Uterus (tissue), 4 donors: ENCODE results near the gene CFAP43. TPM values are rescaled to one million over a fixed set of nuclear protein-coding genes. Genes with fewer than 3 reads are reported as not detected.

ENCODE experiments used
- DNase-seq, 2 donors: peaks; one replicate each; pipeline ENCODE4 v3.0.0-alpha.2; 2019 to 2020
- H3K27ac ChIP-seq, 2 donors: fragments of 200-600 bp; sonication (generic); 1 replicate in 1 of 2; 2 replicates in 1 of 2; pipeline ENCODE4 v1.5.1; 2016 to 2018
- H3K27me3 ChIP-seq, 2 donors: fragments of 200-600 bp; sonication (generic); one replicate each; pipeline ENCODE4 v1.5.1; 2018 to 2019; ENCODE audit warnings: control low read depth in 1 of 2
- H3K36me3 ChIP-seq, 2 donors: fragments of 200-600 bp; sonication (generic); one replicate each; pipeline ENCODE4 v1.5.1; 2019; ENCODE audit warnings: control low read depth in 1 of 2
- H3K4me1 ChIP-seq, 2 donors: fragments of 200-600 bp; sonication (generic); one replicate each; pipeline ENCODE4 v1.5.1; 2018 to 2019; ENCODE audit warnings: control low read depth in 1 of 2
- H3K4me3 ChIP-seq, 2 donors: fragments of 200-600 bp; sonication (generic); 1 replicate in 1 of 2; 2 replicates in 1 of 2; pipeline ENCODE4 v1.5.1; 2018 to 2019; ENCODE audit warnings: mild to moderate bottlenecking in 1 of 2
- H3K9me3 ChIP-seq, 2 donors: fragments of 200-600 bp; sonication (generic); one replicate each; pipeline ENCODE4 v1.5.1; 2019; ENCODE audit warnings: control low read depth in 1 of 2
- POLR2A ChIP-seq, 2 donors: fragments of 450-650 bp; IDR thresholded peaks; one replicate each; pipeline ENCODE4 v1.6.1; 2016; ENCODE audit warnings: antibody characterized with exemption in 2 of 2, mild to moderate bottlenecking in 1 of 2, moderate library complexity in 1 of 2
- intact Hi-C: fragments of 100-400 bp; cut with DNase I; formaldehyde crosslinking; loops from one replicate; pipeline ENCODE4 v1.15.1; 2023; ENCODE audit warnings: low total_unique reads
- total RNA-seq, 4 donors: library from RNA; depleted of rRNA in 3 of 4; stranded (reverse); fragments of >200 nt in 3 of 4; gene quantifications; one replicate each; pipeline versions ENCODE4 v1.1.0 to v1.2.4, GENCODE V29; 2014 to 2023
- TF ChIP-seq, protein P1 (sequence below), 4 experiments: fragments of 200-600 bp in 2 of 4; fragments of 450-650 bp in 2 of 4; sonication (generic) in 2 of 4; IDR thresholded peaks; one replicate each; pipeline ENCODE4 v1.5.1; 2016 to 2019; ENCODE audit warnings: antibody characterized with exemption in 4 of 4, mild to moderate bottlenecking in 2 of 4, moderate library complexity in 1 of 4
- donor health status: DM: yes; HTN: yes; CAD: no.

Gene CFAP43
- total RNA-seq, 4 donors from 2014 or later = 3.1 to 23.8 (median 3.8) TPM

GRCh38 chr10:104151737-104152136 lies 80.4 kb downstream of the CFAP43 start:
- Histone ChIP-seq H3K36me3 (no peaks in the 10 kb centered on the region), H3K9me3 (peaks cover 0 to 15% of the 10 kb centered on the region in 2 donors), H3K4me3 (no peak overlapping the region), H3K27me3 (no peaks in the 10 kb centered on the region), H3K4me1 (no peaks in the 10 kb centered on the region), H3K27ac (no peak overlapping the region)
- intact Hi-C loops = no loop called here
- no peak for DNase-seq
- TF ChIP-seq, protein P1, sequence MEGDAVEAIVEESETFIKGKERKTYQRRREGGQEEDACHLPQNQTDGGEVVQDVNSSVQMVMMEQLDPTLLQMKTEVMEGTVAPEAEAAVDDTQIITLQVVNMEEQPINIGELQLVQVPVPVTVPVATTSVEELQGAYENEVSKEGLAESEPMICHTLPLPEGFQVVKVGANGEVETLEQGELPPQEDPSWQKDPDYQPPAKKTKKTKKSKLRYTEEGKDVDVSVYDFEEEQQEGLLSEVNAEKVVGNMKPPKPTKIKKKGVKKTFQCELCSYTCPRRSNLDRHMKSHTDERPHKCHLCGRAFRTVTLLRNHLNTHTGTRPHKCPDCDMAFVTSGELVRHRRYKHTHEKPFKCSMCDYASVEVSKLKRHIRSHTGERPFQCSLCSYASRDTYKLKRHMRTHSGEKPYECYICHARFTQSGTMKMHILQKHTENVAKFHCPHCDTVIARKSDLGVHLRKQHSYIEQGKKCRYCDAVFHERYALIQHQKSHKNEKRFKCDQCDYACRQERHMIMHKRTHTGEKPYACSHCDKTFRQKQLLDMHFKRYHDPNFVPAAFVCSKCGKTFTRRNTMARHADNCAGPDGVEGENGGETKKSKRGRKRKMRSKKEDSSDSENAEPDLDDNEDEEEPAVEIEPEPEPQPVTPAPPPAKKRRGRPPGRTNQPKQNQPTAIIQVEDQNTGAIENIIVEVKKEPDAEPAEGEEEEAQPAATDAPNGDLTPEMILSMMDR (IDR thresholded peaks at IDR 0.05) = no peak
- TF ChIP-seq POLR2A (IDR thresholded peaks at IDR 0.05) = no peak

- Histone ChIP-seq H3K4me3 (no peak overlapping the region), H3K27ac (no peak overlapping the region), H3K9me3 (peaks cover 0 to 15% of the 10 kb centered on the region in 2 donors), H3K27me3 (no peaks in the 10 kb centered on the region), H3K4me1 (no peaks in the 10 kb centered on the region), H3K36me3 (no peaks in the 10 kb centered on the region)
- no peak for DNase-seq
- intact Hi-C loops = no loop called here
- TF ChIP-seq, protein P1 (IDR thresholded peaks at IDR 0.05) = no peak
- no peak for TF ChIP-seq POLR2A (IDR thresholded peaks at IDR 0.05)
These were observed 82.0 kb downstream of the CFAP43 start for GRCh38 chr10:104150139-104150538.

GRCh38 chr10:104146882-104147281 lies 85.3 kb downstream of the CFAP43 start:
- intact Hi-C loops = no loop called here
- TF ChIP-seq, protein P1 (IDR thresholded peaks at IDR 0.05) = no peak
- TF ChIP-seq POLR2A (IDR thresholded peaks at IDR 0.05) = no peak
- no peak for DNase-seq
- Histone ChIP-seq H3K36me3 (no peaks in the 10 kb centered on the region), H3K4me3 (no peak overlapping the region), H3K9me3 (peaks cover 0 to 6% of the 10 kb centered on the region in 2 donors), H3K27me3 (no peaks in the 10 kb centered on the region), H3K4me1 (no peaks in the 10 kb centered on the region), H3K27ac (no peak overlapping the region)

- Histone ChIP-seq H3K27ac (no peak overlapping the region), H3K4me3 (no peak overlapping the region), H3K36me3 (no peaks in the 10 kb centered on the region), H3K27me3 (no peaks in the 10 kb centered on the region), H3K4me1 (no peaks in the 10 kb centered on the region), H3K9me3 (no peaks in the 10 kb centered on the region)
- TF ChIP-seq, protein P1 (IDR thresholded peaks at IDR 0.05) = no peak
- TF ChIP-seq POLR2A (IDR thresholded peaks at IDR 0.05) = no peak
- DNase-seq = no peak
- intact Hi-C loops = no loop called here
These were observed 87.2 kb downstream of the CFAP43 start for GRCh38 chr10:104144931-104145330.

GRCh38 chr10:104143829-104144228 lies 88.3 kb downstream of the CFAP43 start:
- Histone ChIP-seq H3K27me3 (no peaks in the 10 kb centered on the region), H3K27ac (no peak overlapping the region), H3K9me3 (no peaks in the 10 kb centered on the region), H3K4me1 (no peaks in the 10 kb centered on the region), H3K4me3 (no peak overlapping the region), H3K36me3 (no peaks in the 10 kb centered on the region)
- intact Hi-C loops = no loop called here
- TF ChIP-seq, protein P1 (IDR thresholded peaks at IDR 0.05) = no peak
- TF ChIP-seq POLR2A (IDR thresholded peaks at IDR 0.05) = no peak
- DNase-seq = no peak
